CD4-positive, alpha-beta T cell treated with Interleukin-2 at 100 ng/mL for 4 hours (primary cell): Measurements from ENCODE around the gene TMEM202.
"Not testable (repeated sequence)": the region's sequence is repeated elsewhere in the genome, so short reads cannot be mapped to it uniquely, and the experiment has no call there.

ENCODE experiments used
- DNase-seq: peaks from one replicate; pipeline ENCODE4 v3.0.0-alpha.2; 2020; ENCODE audit warnings: low spot score

Gene TMEM202

GRCh38 chr15:72397796-72398588 is at the start of gene TMEM202:
TMEM202 (plus strand) TSS chr15:72398305; CDS start chr15:72398327, 22 bp downstream.
- no peak for DNase-seq

GRCh38 chr15:72353266-72353665 is 44.8 kb upstream of the TMEM202 start:
- DNase-seq, result no peak

GRCh38 chr15:72354496-72354895 is 43.6 kb upstream of the TMEM202 start:
- DNase-seq, result no peak

GRCh38 chr15:72358121-72358520 is 40.0 kb upstream of the TMEM202 start:
- no peak for DNase-seq

- DNase-seq, result no peak
Measured at GRCh38 chr15:72358650-72359171, 39.4 kb upstream of the TMEM202 start.

- no peak for DNase-seq
Measured at GRCh38 chr15:72361176-72361575, 36.9 kb upstream of the TMEM202 start.

- DNase-seq, result peak; percentile 27
Measured at GRCh38 chr15:72365844-72366243, 32.3 kb upstream of the TMEM202 start.

- DNase-seq, result no peak
Measured at GRCh38 chr15:72368325-72368724, 29.8 kb upstream of the TMEM202 start.

GRCh38 chr15:72368899-72369298 is 29.2 kb upstream of the TMEM202 start:
- no peak for DNase-seq

- DNase-seq, result no peak
Measured at GRCh38 chr15:72369964-72370363, 28.1 kb upstream of the TMEM202 start.

- no peak for DNase-seq
Measured at GRCh38 chr15:72372361-72372760, 25.7 kb upstream of the TMEM202 start.

- no peak for DNase-seq
Measured at GRCh38 chr15:72375501-72375845, 22.6 kb upstream of the TMEM202 start.

- DNase-seq, result peak; percentile 94
Measured at GRCh38 chr15:72375846-72376581, 22.1 kb upstream of the TMEM202 start, which contains the start of gene HEXA. HEXA (minus strand) TSS chr15:72376014; CDS start chr15:72375972, 42 bp downstream.

- DNase-seq, result no peak
Measured at GRCh38 chr15:72377331-72377730, 20.8 kb upstream of the TMEM202 start.

- not testable (repeated sequence) for DNase-seq
Measured at GRCh38 chr15:72379106-72379505, 19.0 kb upstream of the TMEM202 start.

GRCh38 chr15:72379856-72380430 is 18.2 kb upstream of the TMEM202 start:
- no peak for DNase-seq

- no peak for DNase-seq
Measured at GRCh38 chr15:72380743-72381142, 17.4 kb upstream of the TMEM202 start.

GRCh38 chr15:72382146-72382545 is 16.0 kb upstream of the TMEM202 start:
- DNase-seq, result no peak

GRCh38 chr15:72387741-72388140 is 10.4 kb upstream of the TMEM202 start:
- DNase-seq, result no peak

GRCh38 chr15:72389231-72389630 is 8.9 kb upstream of the TMEM202 start:
- DNase-seq, result no peak

- DNase-seq, result not testable (repeated sequence)
Measured at GRCh38 chr15:72396331-72396730, 1.8 kb upstream of the TMEM202 start.

- no peak for DNase-seq
Measured at GRCh38 chr15:72398648-72399047, 543 bp downstream of the TMEM202 start.

GRCh38 chr15:72402726-72403125 is 4.6 kb downstream of the TMEM202 start:
- no peak for DNase-seq
